ENCODE data around the gene TAOK3.
A peak's percentile ranks its signal among the peaks of the same experiment; 100 is the strongest.
"Not testable (repeated sequence)": the region's sequence is repeated elsewhere in the genome, so short reads cannot be mapped to it uniquely, and the experiment has no call there.

Gene TAOK3

DNA sequence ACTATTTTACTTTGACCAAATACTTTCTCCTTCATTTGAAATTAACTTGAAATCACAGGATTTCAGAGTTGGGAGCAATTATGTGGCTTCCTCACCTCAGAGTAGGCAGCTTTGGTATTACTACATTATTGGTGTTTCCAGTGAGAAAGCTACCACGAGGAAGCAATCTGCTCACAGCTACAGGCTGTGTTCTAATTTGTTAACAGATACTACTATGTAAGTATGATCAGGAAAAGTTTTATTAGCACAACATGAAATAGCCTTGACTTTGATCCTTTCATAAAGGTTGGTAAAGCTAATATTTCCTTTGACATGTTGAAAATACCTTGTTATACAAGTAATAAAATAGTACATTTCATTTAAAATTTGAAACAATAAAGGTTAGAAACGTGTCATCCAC, 30.6 kb downstream of the TAOK3 start:
- no peak for FAIRE-seq
- DNase-seq (ENCODE audit: low spot score): no peak

DNA sequence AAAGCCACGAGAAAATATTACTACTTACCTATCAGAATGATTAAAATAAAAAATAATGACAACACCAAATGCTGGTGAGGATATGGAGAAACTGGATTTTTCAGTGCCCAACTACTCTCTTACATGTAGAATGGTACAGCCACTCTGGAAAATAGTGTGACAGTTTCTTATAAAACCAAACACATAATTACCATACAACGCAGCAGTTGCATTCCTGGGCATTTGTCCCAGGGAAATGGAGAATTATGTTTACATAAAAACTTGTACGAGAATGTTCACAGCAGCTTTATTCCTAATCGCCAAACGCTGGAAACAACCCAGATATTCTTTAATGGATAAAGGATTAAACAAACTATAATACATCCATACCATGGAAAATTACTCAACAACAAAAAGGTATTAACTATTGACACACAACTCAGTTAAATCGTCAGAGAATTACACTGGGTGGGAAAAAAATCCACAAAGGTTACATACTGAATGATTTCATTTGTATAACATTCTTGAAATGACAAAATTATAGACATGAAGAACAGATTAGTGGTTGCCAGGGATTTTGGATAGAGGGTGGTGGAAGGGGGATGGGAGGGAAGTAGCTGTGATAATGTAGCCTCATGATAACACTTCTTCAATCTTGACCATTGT, 35.4 kb downstream of the TAOK3 start:
- DNase-seq (ENCODE audit: low spot score) (no peak), FAIRE-seq (no peak)

GRCh38 chr12:118336123-118336522, 36.6 kb downstream of the TAOK3 start:
- DNase-seq (ENCODE audit: low spot score) (no peak), FAIRE-seq (no peak)

- no peak for DNase-seq (ENCODE audit: low spot score)
- FAIRE-seq: no peak
Measured at GRCh38 chr12:118334939-118335567, 37.7 kb downstream of the TAOK3 start.

- DNase-seq (ENCODE audit: low spot score) (no peak), FAIRE-seq (no peak)
Measured at GRCh38 chr12:118334241-118334640, 38.5 kb downstream of the TAOK3 start.

GRCh38 chr12:118332511-118332910, 40.2 kb downstream of the TAOK3 start:
- DNase-seq (ENCODE audit: low spot score): no peak

DNA sequence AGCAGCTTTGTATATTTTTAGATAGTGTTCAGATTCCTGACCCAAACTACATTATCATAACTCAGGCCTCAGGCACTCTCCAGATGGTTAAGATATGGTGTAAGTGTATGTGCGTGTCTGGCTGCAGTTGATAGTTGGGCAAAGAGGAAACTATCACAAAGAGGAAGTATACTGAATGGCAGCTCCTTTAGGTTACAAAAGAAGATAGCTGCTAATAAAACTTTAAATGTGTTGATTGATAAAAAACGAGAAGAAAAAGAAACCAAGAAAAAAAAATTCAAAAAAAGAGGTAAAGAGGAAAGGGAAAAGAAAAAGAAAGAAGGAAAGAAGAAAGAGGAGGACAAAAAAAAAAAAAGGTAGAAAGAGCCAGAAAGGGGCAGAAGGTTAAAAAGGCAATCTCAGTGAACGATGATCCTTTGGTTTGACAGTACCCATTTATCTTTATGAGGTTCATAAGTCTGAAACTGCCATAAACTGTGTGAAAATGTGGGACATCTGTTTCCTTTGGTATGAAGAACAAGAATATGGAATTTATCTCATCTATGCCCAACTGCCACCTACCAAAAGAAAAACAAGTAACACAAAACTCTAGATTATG, 42.2 kb downstream of the TAOK3 start:
- DNase-seq (ENCODE audit: low spot score): no peak
- no peak for FAIRE-seq

More at GRCh38 chr12:118332511-118332910, 40.2 kb downstream of the TAOK3 start:
- no peak for FAIRE-seq

GRCh38 chr12:118328486-118329330, 44.0 kb downstream of the TAOK3 start:
- FAIRE-seq: no peak

DNA sequence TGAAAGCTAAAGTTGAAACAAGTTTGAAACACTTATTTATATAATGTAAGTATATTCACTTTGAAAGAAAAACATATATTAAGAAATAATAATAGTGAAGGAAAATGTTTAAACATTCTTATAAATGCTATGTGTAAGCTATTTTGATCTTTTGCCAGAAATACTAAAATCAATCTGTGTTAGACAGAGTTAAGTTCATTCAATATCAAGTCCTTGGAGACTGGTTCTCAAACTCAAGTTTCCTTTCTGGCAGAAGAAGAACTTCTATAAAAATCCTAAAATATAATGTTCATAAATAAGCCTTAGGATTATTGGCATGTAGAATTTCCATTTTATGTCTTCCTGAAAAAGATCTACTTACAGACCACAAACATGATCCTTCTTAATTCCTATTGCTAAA, 45.3 kb downstream of the TAOK3 start:
- no peak for FAIRE-seq
- no peak for DNase-seq (ENCODE audit: low spot score)

More at GRCh38 chr12:118328486-118329330, 44.0 kb downstream of the TAOK3 start:
- DNase-seq (ENCODE audit: low spot score): no peak

DNA sequence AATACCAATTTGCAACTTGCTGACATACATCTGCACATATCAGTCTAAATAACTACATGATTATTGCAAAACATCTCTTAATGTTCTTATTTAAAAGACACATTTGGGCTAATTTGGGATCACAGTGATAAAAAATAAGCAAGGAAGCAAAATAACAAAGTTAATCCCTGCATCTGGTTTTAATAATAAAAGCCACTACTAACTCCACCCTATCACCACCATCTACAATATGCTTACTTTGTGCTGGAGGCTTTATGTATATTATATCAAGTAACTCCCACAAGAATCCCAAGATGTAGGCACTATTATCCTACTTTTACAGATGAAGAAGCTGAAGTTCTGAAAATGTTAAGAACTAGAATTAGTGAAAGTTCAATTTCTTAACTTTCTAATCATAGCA, 45.7 kb downstream of the TAOK3 start:
- DNase-seq (ENCODE audit: low spot score) (no peak), FAIRE-seq (no peak)

DNA sequence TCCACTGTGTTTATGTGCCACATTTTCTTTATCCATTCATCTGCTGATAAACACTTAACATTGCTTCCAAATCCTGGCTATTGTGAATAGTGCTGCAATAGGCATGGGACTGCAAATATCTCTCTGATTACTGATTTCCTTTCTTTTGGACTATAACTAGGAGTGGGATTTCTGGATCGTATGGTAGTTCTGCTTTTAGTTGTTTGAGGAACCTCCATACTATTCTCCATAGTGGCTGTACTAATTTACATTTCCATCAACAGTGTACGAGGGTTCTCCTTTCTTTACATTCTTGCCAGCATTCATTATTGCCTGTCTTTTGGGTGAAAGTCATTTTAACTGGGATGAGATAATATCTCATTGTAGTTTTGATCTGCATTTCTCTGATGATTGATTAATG, 47.6 kb downstream of the TAOK3 start:
- FAIRE-seq (no peak), DNase-seq (ENCODE audit: low spot score) (no peak)

GRCh38 chr12:118319627-118320026, 53.1 kb downstream of the TAOK3 start:
- FAIRE-seq: no peak

GRCh38 chr12:118318744-118319143, 54.0 kb downstream of the TAOK3 start:
- no peak for DNase-seq (ENCODE audit: low spot score)
- no peak for FAIRE-seq

More at GRCh38 chr12:118319627-118320026, 53.1 kb downstream of the TAOK3 start:
- DNase-seq (ENCODE audit: low spot score): no peak

DNA sequence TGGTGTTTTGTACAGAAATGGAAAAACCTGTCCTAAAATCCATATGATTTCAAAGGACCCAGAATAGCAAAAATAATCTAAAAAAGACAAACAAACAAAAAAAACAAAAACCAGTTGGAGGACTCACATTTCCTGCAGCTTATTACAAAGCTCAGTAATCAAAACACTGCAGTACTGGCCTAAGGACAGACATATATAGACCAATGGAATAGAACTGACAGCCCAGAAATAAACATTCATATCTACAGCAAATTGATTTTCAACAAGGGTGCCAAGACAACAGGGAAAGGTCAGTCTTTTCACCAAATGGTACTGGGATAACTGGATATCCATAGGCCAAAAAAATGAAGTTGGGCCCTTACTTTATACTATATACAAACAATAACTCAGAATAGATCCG, 55.0 kb downstream of the TAOK3 start:
- DNase-seq (ENCODE audit: low spot score) (no peak), FAIRE-seq (no peak)

DNA sequence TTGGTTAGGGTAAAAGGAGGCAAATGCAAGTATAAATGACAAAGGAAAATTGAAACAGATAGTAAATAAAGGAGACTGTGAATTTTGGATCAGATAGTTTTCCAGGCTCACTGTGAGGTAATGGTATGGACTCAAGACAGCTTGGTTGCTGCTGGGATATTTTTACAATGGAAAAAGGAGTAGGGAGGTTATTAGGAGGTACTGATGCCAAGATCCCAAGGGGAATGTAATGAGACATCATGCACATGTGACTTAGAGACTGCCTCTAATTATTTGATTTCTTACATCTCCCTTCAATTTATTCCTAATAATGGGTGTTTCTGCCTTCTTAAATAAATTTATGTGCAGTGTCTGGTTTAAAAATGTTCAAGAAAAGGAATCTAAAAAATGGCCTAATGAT, 56.9 kb downstream of the TAOK3 start:
- FAIRE-seq (no peak), DNase-seq (ENCODE audit: low spot score) (no peak)

- DNase-seq (ENCODE audit: low spot score) (no peak), FAIRE-seq (no peak)
Measured at GRCh38 chr12:118312578-118312977, 60.1 kb downstream of the TAOK3 start.

- no peak for DNase-seq (ENCODE audit: low spot score)
- no peak for FAIRE-seq
Measured at GRCh38 chr12:118311666-118312065, 61.0 kb downstream of the TAOK3 start.

GRCh38 chr12:118310320-118310719, 62.4 kb downstream of the TAOK3 start:
- FAIRE-seq: no peak
- DNase-seq (ENCODE audit: low spot score): no peak

DNA sequence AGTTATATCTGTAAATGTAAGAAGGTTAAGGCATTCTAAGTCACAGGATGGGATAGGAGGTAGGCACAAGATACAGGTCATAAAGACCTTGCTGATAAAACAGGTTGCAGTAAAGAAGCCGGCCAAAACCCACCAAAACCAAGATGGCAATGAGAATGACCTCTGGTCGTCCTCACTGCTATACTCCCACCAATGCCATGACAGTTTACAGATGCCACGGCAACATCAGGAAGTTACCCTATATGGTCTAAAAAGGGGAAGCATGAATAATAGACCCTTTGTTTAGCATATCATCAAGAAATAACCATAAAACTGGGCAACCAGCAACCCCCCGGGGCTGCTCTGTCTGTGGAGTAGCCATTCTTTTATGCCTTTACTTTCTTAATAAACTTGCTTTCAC, 64.7 kb downstream of the TAOK3 start:
- peak; percentile 45 for DNase-seq (ENCODE audit: low spot score)
- FAIRE-seq: not testable (repeated sequence)

- peak; percentile 86 for DNase-seq (ENCODE audit: low spot score)
Measured at GRCh38 chr12:118307069-118307954, 65.4 kb downstream of the TAOK3 start.

GRCh38 chr12:118304093-118304492, 68.6 kb downstream of the TAOK3 start:
- DNase-seq (ENCODE audit: low spot score) (no peak), FAIRE-seq (no peak)

More at GRCh38 chr12:118307069-118307954, 65.4 kb downstream of the TAOK3 start:
- peak; percentile 88 for FAIRE-seq

Measured in RCC 7860 (cell line).